Heart left ventricle (tissue), 16 donors: ENCODE results near the gene ENKUR. TPM values are rescaled to one million over a fixed set of nuclear protein-coding genes. Genes with fewer than 3 reads are reported as not detected.

ENCODE experiments used
- ATAC-seq, 4 donors: fragments of 200-7000 bp; cut with Tn5 transposase; one replicate each; pipeline ENCODE4 v1.9.1; 2020 to 2022; ENCODE audit warnings: moderate library complexity in 4 of 4, mild to moderate bottlenecking in 3 of 4, moderate number of reproducible peaks in 1 of 4
- DNase-seq, 5 donors: peaks; one replicate each; pipeline ENCODE4 v3.0.0-alpha.2; 2020
- H3K27ac ChIP-seq, 12 donors: fragments of 200-600 bp; sonication (generic) in 4 of 12; one replicate each; pipeline versions ENCODE4 v1.5.0 to v1.8.0; 2016 to 2022; ENCODE audit warnings: mild to moderate bottlenecking in 2 of 12
- H3K27me3 ChIP-seq, 9 donors: fragments of 200-600 bp; sonication (generic) in 2 of 9; one replicate each; pipeline versions ENCODE4 v1.5.1 to v1.8.0; 2016 to 2022; ENCODE audit warnings: mild to moderate bottlenecking in 3 of 9
- H3K36me3 ChIP-seq, 9 donors: fragments of 200-600 bp; sonication (generic) in 2 of 9; one replicate each; pipeline versions ENCODE4 v1.5.0 to v1.8.0; 2018 to 2022; ENCODE audit warnings: mild to moderate bottlenecking in 2 of 9
- H3K4me1 ChIP-seq, 12 donors: fragments of 200-600 bp; sonication (generic) in 4 of 12; one replicate each; pipeline versions ENCODE4 v1.5.0 to v1.8.0; 2016 to 2022; ENCODE audit warnings: mild to moderate bottlenecking in 3 of 12
- H3K4me3 ChIP-seq, 12 donors: fragments of 200-600 bp; sonication (generic) in 4 of 12; one replicate each; pipeline versions ENCODE4 v1.5.0 to v1.8.0; 2017 to 2022; ENCODE audit warnings: mild to moderate bottlenecking in 9 of 12, moderate library complexity in 4 of 12
- H3K9me3 ChIP-seq, 12 donors: fragments of 200-600 bp; sonication (generic) in 4 of 12; one replicate each; pipeline versions ENCODE4 v1.5.0 to v1.8.0; 2016 to 2022; ENCODE audit warnings: mild to moderate bottlenecking in 1 of 12
- POLR2A ChIP-seq, 2 donors: fragments of 450-650 bp; IDR thresholded peaks; one replicate each; pipeline ENCODE4 v1.6.1; 2017; ENCODE audit warnings: antibody characterized with exemption in 2 of 2, mild to moderate bottlenecking in 2 of 2, moderate library complexity in 2 of 2
- WGBS, 4 donors: extraction: QIAGEN DNeasy Blood & Tissue Kit in 2 of 4; methylation state at CpG; one replicate each; pipeline versions ENCODE4 v1.1.5 to v1.1.7; 2013 to 2018; 5-methylcytosine and 5-hydroxymethylcytosine counted together
- intact Hi-C, 10 donors: fragments of 100-400 bp; cut with DNase I; formaldehyde crosslinking; loops; one replicate each; pipeline versions ENCODE4 v1.11.1 to v1.14.2; 2022
- polyA plus RNA-seq, 2 donors: library from polyadenylated mRNA; stranded (reverse); fragments of 200-250 nt; gene quantifications; one replicate each; pipeline ENCODE4 v1.2.3, GENCODE V29; 2013
- total RNA-seq, 9 donors: library from RNA; depleted of rRNA in 2 of 9; stranded (reverse); fragments of >200 nt in 2 of 9; fragmentation: NEBNext Ultra II Directional in 3 of 9; extraction: Animal tissue kit (Norgen Biotek cat#: 25700) in 3 of 9; gene quantifications; one replicate each; pipeline versions ENCODE4 v1.1.0 to v1.2.4, GENCODE V29; 2016 to 2023
- TF ChIP-seq, protein P1 (sequence below), 12 donors: fragments of 200-600 bp; sonication (generic) in 4 of 12; IDR thresholded peaks; one replicate each; pipeline versions ENCODE4 v1.5.0 to v1.8.0; 2018 to 2022; ENCODE audit warnings: antibody characterized with exemption in 12 of 12, mild to moderate bottlenecking in 5 of 12
- donor health status: ischemic (EF 13 %, LVEDD 7.1; RV severe dilation, severe dysfunction).
- donor health status: healthy with polysubstance abuse.
- donor health status: DM: no; HTN: yes; CAD: no.
- donor health status: DM: no; HTN: no; CAD: no.
- donor health status: ischemic (EF 25% LVEDD 6.9; RV normal size, moderate dysfunction).
- donor health status: ischemic (EF 25% LVEDD 5.7; RV mildly dilated, moderate dysfunction).
- donor health status: healthy.
- donor health status: DM: yes; HTN: yes; CAD: no.
- donor health status: ischemic (EF 35%, LVEDD 5.7; RV mildly dilated, moderate dysfunction).
- donor health status: nonischemic (EF 11% LVEDD 7.7; RV severe dilation, severe dysfunction).
- donor health status: DM: yes; HTN: yes; CAD: no.
- donor health status: PGD.
- donor health status: ischemic (EF 29% LVEDD 5.4; RV normal size, mild dysfunction).
- donor health status: nonischemic (EF 23%, LVEDD 6.1; RV moderate dilation, normal function).

Gene ENKUR
- total and polyA plus RNA-seq, 11 donors, result 0.12 to 0.20 (median 0.19) TPM; not detected in 7

DNA sequence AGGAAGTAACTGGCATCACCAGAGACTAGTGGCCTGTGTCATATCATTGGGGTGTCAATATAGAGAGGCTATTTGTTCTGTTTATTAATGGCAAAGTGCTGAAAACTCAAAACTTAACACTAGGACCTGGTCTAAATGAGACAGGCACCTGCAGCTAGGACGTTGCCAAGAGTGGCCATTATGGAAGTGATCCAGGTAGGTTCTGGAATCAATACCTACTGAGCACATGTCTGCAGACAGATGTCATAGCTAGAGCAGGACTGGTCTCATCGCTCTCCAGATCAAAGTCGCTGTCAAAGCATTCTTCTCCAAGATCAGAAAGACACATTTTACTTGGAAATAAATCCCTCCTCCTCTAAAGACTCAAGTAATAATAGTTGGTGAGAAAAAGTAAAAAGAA, 40.8 kb upstream of the ENKUR start:
- Histone ChIP-seq H3K27ac (no peak overlapping the region), H3K27me3 (no peaks in the 10 kb centered on the region), H3K36me3 (no peaks in the 10 kb centered on the region), H3K9me3 (no peaks in the 10 kb centered on the region), H3K4me1 (no peaks in the 10 kb centered on the region), H3K4me3 (no peak overlapping the region)
- no peak for ATAC-seq
- TF ChIP-seq, protein P1, sequence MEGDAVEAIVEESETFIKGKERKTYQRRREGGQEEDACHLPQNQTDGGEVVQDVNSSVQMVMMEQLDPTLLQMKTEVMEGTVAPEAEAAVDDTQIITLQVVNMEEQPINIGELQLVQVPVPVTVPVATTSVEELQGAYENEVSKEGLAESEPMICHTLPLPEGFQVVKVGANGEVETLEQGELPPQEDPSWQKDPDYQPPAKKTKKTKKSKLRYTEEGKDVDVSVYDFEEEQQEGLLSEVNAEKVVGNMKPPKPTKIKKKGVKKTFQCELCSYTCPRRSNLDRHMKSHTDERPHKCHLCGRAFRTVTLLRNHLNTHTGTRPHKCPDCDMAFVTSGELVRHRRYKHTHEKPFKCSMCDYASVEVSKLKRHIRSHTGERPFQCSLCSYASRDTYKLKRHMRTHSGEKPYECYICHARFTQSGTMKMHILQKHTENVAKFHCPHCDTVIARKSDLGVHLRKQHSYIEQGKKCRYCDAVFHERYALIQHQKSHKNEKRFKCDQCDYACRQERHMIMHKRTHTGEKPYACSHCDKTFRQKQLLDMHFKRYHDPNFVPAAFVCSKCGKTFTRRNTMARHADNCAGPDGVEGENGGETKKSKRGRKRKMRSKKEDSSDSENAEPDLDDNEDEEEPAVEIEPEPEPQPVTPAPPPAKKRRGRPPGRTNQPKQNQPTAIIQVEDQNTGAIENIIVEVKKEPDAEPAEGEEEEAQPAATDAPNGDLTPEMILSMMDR (IDR thresholded peaks at IDR 0.05), result no peak
- no peak for TF ChIP-seq POLR2A (IDR thresholded peaks at IDR 0.05)
- intact Hi-C loops, result no loop called here
- WGBS, 4 donors, result 80 to 90% (median 82%) methylated on average over 3 of the region's 3 CpGs
- no peak for DNase-seq

DNA sequence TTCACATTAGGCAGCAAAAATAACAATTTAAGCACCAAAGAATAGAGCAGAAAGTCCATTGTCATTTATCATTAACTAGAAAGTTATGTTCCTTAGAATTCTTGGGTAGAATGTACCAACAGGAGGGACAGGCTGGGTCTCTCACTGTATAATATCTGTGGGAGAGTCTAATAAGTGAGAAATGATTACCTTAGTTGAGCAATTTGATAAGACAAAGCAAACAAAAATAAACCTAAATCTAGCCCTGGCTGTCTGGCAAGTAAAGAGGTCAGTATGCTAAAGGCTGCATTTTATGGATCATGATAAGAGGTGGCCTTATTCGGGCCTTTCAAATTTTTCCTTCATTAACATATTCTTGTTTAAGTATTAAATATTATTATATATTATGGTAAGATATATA, 36.1 kb upstream of the ENKUR start:
- no peaks in the 10 kb centered on the region for H3K27me3 ChIP-seq
- no peaks in the 10 kb centered on the region for H3K36me3 ChIP-seq
- H3K9me3 ChIP-seq, result no peaks in the 10 kb centered on the region
- peaks cover 0 to 14% (median 0%) of the 10 kb centered on the region in 12 donors for H3K4me1 ChIP-seq
- H3K4me3 ChIP-seq, result no peak overlapping the region
- ATAC-seq (no peak), DNase-seq (no peak)
- 93 to 97% (median 94%) methylated on average over 1 of the region's 1 CpG for WGBS, 4 donors
- intact Hi-C loops, result no loop called here
- no peak overlapping the region for H3K27ac ChIP-seq
- TF ChIP-seq POLR2A (IDR thresholded peaks at IDR 0.05), result no peak
- TF ChIP-seq, protein P1 (IDR thresholded peaks at IDR 0.05), result no peak

DNA sequence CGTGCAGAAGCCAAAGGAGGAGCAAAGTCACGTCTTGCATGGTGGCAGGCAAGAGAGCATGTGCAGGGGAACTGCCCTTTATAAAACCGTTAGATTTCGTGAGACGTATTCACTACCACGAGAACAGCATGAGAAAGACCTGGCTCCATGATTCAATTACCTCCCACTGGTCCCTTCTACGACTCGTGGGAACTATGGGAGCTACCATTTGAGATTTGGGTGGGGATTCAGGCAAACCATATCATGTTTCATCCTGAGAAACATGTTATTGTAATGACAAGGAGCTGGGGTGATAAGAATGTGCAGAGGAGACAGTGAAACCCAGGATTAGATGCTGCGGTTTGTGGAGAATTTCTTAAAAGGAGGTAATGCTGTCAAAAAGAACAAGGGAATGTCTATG, 34.4 kb upstream of the ENKUR start:
- DNase-seq, result no peak
- H3K4me3 ChIP-seq, result no peak overlapping the region
- no peaks in the 10 kb centered on the region for H3K36me3 ChIP-seq
- intact Hi-C loops, result no loop called here
- H3K4me1 ChIP-seq, result peaks cover 0 to 14% (median 0%) of the 10 kb centered on the region in 12 donors
- H3K27me3 ChIP-seq, result no peaks in the 10 kb centered on the region
- H3K9me3 ChIP-seq, result no peaks in the 10 kb centered on the region
- WGBS, 4 donors, result 85 to 93% (median 89%) methylated on average over 9 of the region's 9 CpGs
- no peak for ATAC-seq
- TF ChIP-seq, protein P1 (IDR thresholded peaks at IDR 0.05), result no peak
- TF ChIP-seq POLR2A (IDR thresholded peaks at IDR 0.05), result no peak
- H3K27ac ChIP-seq, result no peak overlapping the region

DNA sequence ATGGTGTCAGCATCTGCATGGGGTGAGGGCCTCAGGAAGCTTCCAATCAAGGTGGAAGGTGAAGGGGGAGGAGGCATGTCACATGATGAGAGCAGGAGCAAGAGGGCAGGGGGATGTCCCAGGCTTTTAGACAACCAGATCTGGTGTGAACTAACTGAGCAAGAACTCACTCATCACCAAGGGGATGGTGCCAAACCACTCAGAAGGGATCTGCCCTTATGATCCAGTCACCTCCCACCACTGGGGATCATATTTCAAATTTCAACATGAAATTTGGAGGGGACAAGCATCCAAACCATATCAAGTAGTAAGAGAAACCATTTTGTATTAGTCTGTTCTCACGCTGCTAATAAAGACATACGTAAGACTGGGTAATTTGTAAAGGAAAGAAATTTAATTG, 34.0 kb upstream of the ENKUR start:
- H3K27me3 ChIP-seq, result no peaks in the 10 kb centered on the region
- H3K9me3 ChIP-seq, result no peaks in the 10 kb centered on the region
- H3K4me3 ChIP-seq, result no peak overlapping the region
- 95 to 99% (median 97%) methylated on average over 2 of the region's 2 CpGs for WGBS, 4 donors
- no peaks in the 10 kb centered on the region for H3K36me3 ChIP-seq
- ATAC-seq, result no peak
- H3K27ac ChIP-seq, result no peak overlapping the region
- TF ChIP-seq, protein P1 (IDR thresholded peaks at IDR 0.05), result no peak
- TF ChIP-seq POLR2A (IDR thresholded peaks at IDR 0.05), result no peak
- no peak for DNase-seq
- peaks cover 0 to 14% (median 0%) of the 10 kb centered on the region in 12 donors for H3K4me1 ChIP-seq
- intact Hi-C loops, result no loop called here
